ENCODE results near the gene RAI1.
A peak's percentile ranks its signal among the peaks of the same experiment; 100 is the strongest.

The RAI1 gene

GRCh38 chr17:17834974-17835373 is 153.7 kb downstream of the RAI1 start:
- peaks cover 37% of the 10 kb centered on the region for H3K36me3 Mint-ChIP-seq (ENCODE audit: insufficient read depth)
- H3K9me3 Mint-ChIP-seq = no peaks in the 10 kb centered on the region
- ATAC-seq (replicated peaks; ENCODE audit: extremely low read depth, poor library complexity, severe bottlenecking) (no peak), DNase-seq (ENCODE audit: low spot score in 2 of 2) (no peak)
- H3K4me3 Mint-ChIP-seq = peak overlapping the region; percentile 91
- H3K27ac Mint-ChIP-seq (ENCODE audit: low read depth) = peak overlapping the region; percentile 99
- peaks cover 47% of the 10 kb centered on the region for H3K4me1 Mint-ChIP-seq
- no peaks in the 10 kb centered on the region for H3K27me3 Mint-ChIP-seq

GRCh38 chr17:17835415-17836249 is 154.4 kb downstream of the RAI1 start:
- Mint-ChIP-seq H3K27me3 (no peaks in the 10 kb centered on the region), H3K9me3 (no peaks in the 10 kb centered on the region), H3K36me3 (ENCODE audit: insufficient read depth) (peaks cover 37% of the 10 kb centered on the region), H3K4me3 (peak overlapping the region; percentile 91), H3K4me1 (peaks cover 48% of the 10 kb centered on the region), H3K27ac (ENCODE audit: low read depth) (peak overlapping the region; percentile 99)
- ATAC-seq (replicated peaks; ENCODE audit: extremely low read depth, poor library complexity, severe bottlenecking) (no peak), DNase-seq (ENCODE audit: low spot score in 2 of 2) (no peak)

- Mint-ChIP-seq H3K36me3 (ENCODE audit: insufficient read depth) (peaks cover 42% of the 10 kb centered on the region), H3K4me3 (peak overlapping the region; percentile 91), H3K27me3 (no peaks in the 10 kb centered on the region), H3K4me1 (peaks cover 54% of the 10 kb centered on the region), H3K27ac (ENCODE audit: low read depth) (peak overlapping the region; percentile 99), H3K9me3 (no peaks in the 10 kb centered on the region)
- DNase-seq (ENCODE audit: low spot score in 2 of 2) (peak; percentile 97 to 98), ATAC-seq (replicated peaks; ENCODE audit: extremely low read depth, poor library complexity, severe bottlenecking) (peak; percentile 76)
These were observed 155.1 kb downstream of the RAI1 start for GRCh38 chr17:17836250-17836817.

- H3K27me3 Mint-ChIP-seq = no peaks in the 10 kb centered on the region
- peak within 1 kb of the TSS; percentile 91 for H3K4me3 Mint-ChIP-seq
- H3K9me3 Mint-ChIP-seq = no peaks in the 10 kb centered on the region
- H3K4me1 Mint-ChIP-seq = peaks cover 50% of the 10 kb centered on the region
- H3K27ac Mint-ChIP-seq (ENCODE audit: low read depth) = peak within 1 kb of the TSS; percentile 99
- DNase-seq (ENCODE audit: low spot score in 2 of 2) = peak; percentile 39 to 41
- H3K36me3 Mint-ChIP-seq (ENCODE audit: insufficient read depth) = peaks cover 42% of the 10 kb centered on the region
- peak; percentile 41 for ATAC-seq (replicated peaks; ENCODE audit: extremely low read depth, poor library complexity, severe bottlenecking)
These were observed 155.6 kb downstream of the RAI1 start, which contains the start of gene SREBF1 for GRCh38 chr17:17836818-17837379. Gene SREBF1 (minus strand): TSS chr17:17836986. CDS start chr17:17836817, 169 bp downstream.

- ATAC-seq (replicated peaks; ENCODE audit: extremely low read depth, poor library complexity, severe bottlenecking) (no peak), DNase-seq (ENCODE audit: low spot score in 2 of 2) (no peak)
- peaks cover 42% of the 10 kb centered on the region for H3K36me3 Mint-ChIP-seq (ENCODE audit: insufficient read depth)
- no peaks in the 10 kb centered on the region for H3K27me3 Mint-ChIP-seq
- peak overlapping the region; percentile 91 for H3K4me3 Mint-ChIP-seq
- H3K4me1 Mint-ChIP-seq = peaks cover 45% of the 10 kb centered on the region
- peak overlapping the region; percentile 99 for H3K27ac Mint-ChIP-seq (ENCODE audit: low read depth)
- H3K9me3 Mint-ChIP-seq = no peaks in the 10 kb centered on the region
These were observed 156.1 kb downstream of the RAI1 start for GRCh38 chr17:17837380-17837821.

- H3K27ac Mint-ChIP-seq (ENCODE audit: low read depth) = peak overlapping the region; percentile 99
- peaks cover 43% of the 10 kb centered on the region for H3K4me1 Mint-ChIP-seq
- ATAC-seq (replicated peaks; ENCODE audit: extremely low read depth, poor library complexity, severe bottlenecking) = no peak
- H3K4me3 Mint-ChIP-seq = peak overlapping the region; percentile 91
- H3K36me3 Mint-ChIP-seq (ENCODE audit: insufficient read depth) = peaks cover 42% of the 10 kb centered on the region
- no peak for DNase-seq (ENCODE audit: low spot score in 2 of 2)
- no peaks in the 10 kb centered on the region for H3K27me3 Mint-ChIP-seq
- no peaks in the 10 kb centered on the region for H3K9me3 Mint-ChIP-seq
These were observed 157.0 kb downstream of the RAI1 start for GRCh38 chr17:17837966-17838962.

GRCh38 chr17:17839791-17840707 is 158.8 kb downstream of the RAI1 start:
- ATAC-seq (replicated peaks; ENCODE audit: extremely low read depth, poor library complexity, severe bottlenecking) = peak; percentile 64
- Mint-ChIP-seq H3K36me3 (ENCODE audit: insufficient read depth) (peaks cover 33% of the 10 kb centered on the region), H3K4me3 (peak overlapping the region; percentile 91), H3K4me1 (peaks cover 28% of the 10 kb centered on the region), H3K27me3 (no peaks in the 10 kb centered on the region), H3K9me3 (no peaks in the 10 kb centered on the region), H3K27ac (ENCODE audit: low read depth) (peak overlapping the region; percentile 90)
- peak; percentile 61 to 63 for DNase-seq (ENCODE audit: low spot score in 2 of 2)

- peak overlapping the region; percentile 90 for H3K27ac Mint-ChIP-seq (ENCODE audit: low read depth)
- peaks cover 26% of the 10 kb centered on the region for H3K36me3 Mint-ChIP-seq (ENCODE audit: insufficient read depth)
- DNase-seq (ENCODE audit: low spot score in 2 of 2) (no peak), ATAC-seq (replicated peaks; ENCODE audit: extremely low read depth, poor library complexity, severe bottlenecking) (no peak)
- peaks cover 20% of the 10 kb centered on the region for H3K4me1 Mint-ChIP-seq
- no peaks in the 10 kb centered on the region for H3K27me3 Mint-ChIP-seq
- no peaks in the 10 kb centered on the region for H3K9me3 Mint-ChIP-seq
- H3K4me3 Mint-ChIP-seq = peak overlapping the region; percentile 91
These were observed 159.7 kb downstream of the RAI1 start for GRCh38 chr17:17840751-17841591.

- no peak overlapping the region for H3K27ac Mint-ChIP-seq (ENCODE audit: low read depth)
- H3K9me3 Mint-ChIP-seq = no peaks in the 10 kb centered on the region
- no peak for ATAC-seq (replicated peaks; ENCODE audit: extremely low read depth, poor library complexity, severe bottlenecking)
- peaks cover 20% of the 10 kb centered on the region for H3K36me3 Mint-ChIP-seq (ENCODE audit: insufficient read depth)
- peaks cover 18% of the 10 kb centered on the region for H3K4me1 Mint-ChIP-seq
- no peak for DNase-seq (ENCODE audit: low spot score in 2 of 2)
- no peaks in the 10 kb centered on the region for H3K27me3 Mint-ChIP-seq
- H3K4me3 Mint-ChIP-seq = no peak overlapping the region
These were observed 160.4 kb downstream of the RAI1 start for GRCh38 chr17:17841601-17842025.

- ATAC-seq (replicated peaks; ENCODE audit: extremely low read depth, poor library complexity, severe bottlenecking) (no peak), DNase-seq (ENCODE audit: low spot score in 2 of 2) (no peak)
- H3K9me3 Mint-ChIP-seq = no peaks in the 10 kb centered on the region
- peaks cover 13% of the 10 kb centered on the region for H3K4me1 Mint-ChIP-seq
- peaks cover 13% of the 10 kb centered on the region for H3K36me3 Mint-ChIP-seq (ENCODE audit: insufficient read depth)
- H3K27ac Mint-ChIP-seq (ENCODE audit: low read depth) = peak overlapping the region; percentile 32
- H3K4me3 Mint-ChIP-seq = no peak overlapping the region
- no peaks in the 10 kb centered on the region for H3K27me3 Mint-ChIP-seq
These were observed 161.0 kb downstream of the RAI1 start for GRCh38 chr17:17842111-17842876.
